ENCODE results near the gene EEF1AKMT3. TPM values are rescaled to one million over a fixed set of nuclear protein-coding genes. Genes with fewer than 3 reads are reported as not detected.
A peak's percentile ranks its signal among the peaks of the same experiment; 100 is the strongest.

EEF1AKMT3 gene
- total and polyA plus RNA-seq, 2 of the 4 experiments (the other 2 are of a cell fraction), result 3.2 to 8.1 TPM

GRCh38 chr12:57783466-57783801 is 11.0 kb downstream of the EEF1AKMT3 start:
- Histone ChIP-seq H3K4me2 (ENCODE audit: low read depth, low read length) (peak overlapping the region; percentile 98), H3K27ac (ENCODE audit: insufficient read depth, low read length) (no peak overlapping the region), H3K4me3 (ENCODE audit: insufficient read depth, low read depth, low read length) (peak overlapping the region; percentile 94), H2BK20ac (ENCODE audit: low read depth, low read length) (no peak overlapping the region), H3K36me3 (ENCODE audit: control insufficient read depth, insufficient read depth, low read length) (peaks cover 11% of the 10 kb centered on the region), H4K20me1 (ENCODE audit: insufficient read depth, low read length) (no peaks in the 10 kb centered on the region), H4K8ac (ENCODE audit: low read depth in 2 of 2, low read length in 2 of 2) (peak overlapping the region in 1 of 2 experiments; percentile 96; a peak in 1 of 4 replicates), H2BK120ac (ENCODE audit: low read depth, low read length) (no peak overlapping the region), H2BK15ac (ENCODE audit: low read depth, low read length) (no peak overlapping the region), H2BK5ac (ENCODE audit: low read depth, low read length, poor library complexity, severe bottlenecking) (no peak overlapping the region), H3K9me3 (ENCODE audit: control insufficient read depth, insufficient read depth, low read length) (no peaks in the 10 kb centered on the region), H3K4ac (ENCODE audit: low read depth, low read length) (no peak overlapping the region), H3K9ac (ENCODE audit: low read depth, low read length) (peak overlapping the region; percentile 92), H3K9me1 (ENCODE audit: insufficient read depth, low read length) (no peaks in the 10 kb centered on the region), H3K27me3 (ENCODE audit: control insufficient read depth, insufficient read depth, low read length) (no peaks in the 10 kb centered on the region), H3K23ac (ENCODE audit: low read depth, low read length) (peak overlapping the region; percentile 8; the same call in 1 of the 2 replicates), H2AFZ (replicated peaks; ENCODE audit: low read length, poor library complexity) (no peak overlapping the region), H3K56ac (ENCODE audit: extremely low read depth, insufficient read depth, low read length) (0 out of 2 replicates have a peak overlapping the region, but pooled peaks have one; percentile 72), H2AK9ac (replicated peaks; ENCODE audit: low read depth, low read length, poor library complexity) (peak overlapping the region; percentile 94), H4K91ac (ENCODE audit: insufficient read depth, low read depth, low read length) (no peak overlapping the region), H3K79me1 (ENCODE audit: low read depth in 1 of 2, low read length in 2 of 2) (peaks cover 14 to 24% of the 10 kb centered on the region in 2 experiments; a peak in 3 of 4 replicates), H3K14ac (replicated peaks; ENCODE audit: low read depth, low read length) (no peak overlapping the region), H2AK5ac (ENCODE audit: low read depth, low read length) (no peak overlapping the region), H3K18ac (ENCODE audit: low read depth, low read length) (no peak overlapping the region), H4K5ac (ENCODE audit: low read depth, low read length) (no peak overlapping the region), H3K4me1 (ENCODE audit: control insufficient read depth, insufficient read depth, low read length) (0 out of 2 replicates have a peak, but pooled peaks cover 2% of the 10 kb centered on the region)
- ATAC-seq (ENCODE audit: low read depth), result no peak
- in situ Hi-C loops (cut with MboI; ENCODE audit: low sequenced_read_pairs) (no loop called here), intact Hi-C loops (cut with micrococcal nuclease) (no loop called here), dilution Hi-C loops (cut with HindIII; ENCODE audit: low sequenced_read_pairs, unreplicated experiment) (no loop called here)
- TF ChIP-seq NFE2L2 (IDR thresholded peaks at IDR 0.05; ENCODE audit: low read depth, low read length), result no peak
- TF ChIP-seq RCOR1 (IDR thresholded peaks at IDR 0.05; ENCODE audit: insufficient replicate concordance, low read length), result no peak
- no peak for TF ChIP-seq USF2 (IDR thresholded peaks at IDR 0.05; ENCODE audit: low read depth, low read length)
- TF ChIP-seq SMC3 (IDR thresholded peaks at IDR 0.05; ENCODE audit: low read depth, low read length), result no peak
- no peak for TF ChIP-seq CHD1 (IDR thresholded peaks at IDR 0.05; ENCODE audit: low read depth, low read length)
- TF ChIP-seq BHLHE40 (IDR thresholded peaks at IDR 0.05; ENCODE audit: low read depth, low read length), result no peak
- no peak for TF ChIP-seq MAZ (IDR thresholded peaks at IDR 0.05; ENCODE audit: borderline replicate concordance, low read depth, low read length)
- no peak for TF ChIP-seq RFX5 (IDR thresholded peaks at IDR 0.05; ENCODE audit: low read depth, low read length)
- TF ChIP-seq MAFK (IDR thresholded peaks at IDR 0.05; ENCODE audit: low read depth, low read length), result no peak
- no peak for TF ChIP-seq FOS (IDR thresholded peaks at IDR 0.05; ENCODE audit: low read depth, low read length)
- no peak for TF ChIP-seq RAD21 (IDR thresholded peaks at IDR 0.05; ENCODE audit: low read length)
- no peak for TF ChIP-seq ELK1 (IDR thresholded peaks at IDR 0.05; ENCODE audit: borderline replicate concordance, low read depth, low read length)
- no peak for TF ChIP-seq MXI1 (IDR thresholded peaks at IDR 0.05; ENCODE audit: borderline replicate concordance, low read depth, low read length)
- no peak for TF ChIP-seq POLR2A (IDR thresholded peaks at IDR 0.05; ENCODE audit: low read depth, low read length)
- TF ChIP-seq CEBPB (IDR thresholded peaks at IDR 0.05; ENCODE audit: low read depth, low read length), result no peak
- no peak for TF ChIP-seq CTCF (conservative IDR thresholded peaks at IDR 0.05; ENCODE audit: low read depth, low read length)
- no CpG with 5 or more reads among the region's 12 CpGs for WGBS, 2 experiments (ENCODE audit: extremely low coverage in 2 of 2, insufficient read length in 1 of 2)
- ChIA-PET POLR2A (ENCODE audit: unreplicated experiment) (interaction anchor here (0.9 kb wide), 1 partner anchor 11 kb away, joined by 4 read pairs; no protein-coding TSS in a partner anchor), CTCF (interaction anchor here (0.6 to 0.9 kb wide), 4 partner anchors 14 to 1868 kb away, joined by 3 to 6 read pairs (median 4); no protein-coding TSS in a partner anchor)
- no peak for DNase-seq
- no TSS peak for BruUV-seq (replicated peaks)
